Activated CD8-positive, alpha-beta memory T cell treated with anti-CD3 and anti-CD28 coated beads, Interleukin-2, amount 10 ng/mL, durations not matched to agents 7 days and 5 days (primary cell): ENCODE results near the gene SSTR4. TPM values are rescaled to one million over a fixed set of nuclear protein-coding genes. Genes with fewer than 3 reads are reported as not detected.

Source experiments
- ATAC-seq: fragments of 150-1000 bp; cut with Tn5 transposase; one replicate; pipeline ENCODE4 v1.10.0; 2021; ENCODE audit warnings: moderate library complexity
- CTCF ChIA-PET: fragments of 350-600 bp; sonication (Branson Sonifier 250); formaldehyde crosslinking; loops from one replicate; lab custom pipeline; 2021; ENCODE audit warnings: antibody characterized with exemption; lab: Charles Lee
- DNase-seq: peaks from one replicate; pipeline ENCODE4 v3.0.0-alpha.2; 2020
- H3K27ac Mint-ChIP-seq: one replicate; pipeline ENCODE4 v1.8.0; 2021; ENCODE audit warnings: mild to moderate bottlenecking, mixed read lengths
- H3K27me3 Mint-ChIP-seq: one replicate; pipeline ENCODE4 v1.8.0; 2021; ENCODE audit warnings: mixed read lengths
- H3K36me3 Mint-ChIP-seq: one replicate; pipeline ENCODE4 v1.8.0; 2021; ENCODE audit warnings: mild to moderate bottlenecking, mixed read lengths
- H3K4me1 Mint-ChIP-seq: one replicate; pipeline ENCODE4 v1.8.0; 2021; ENCODE audit warnings: mixed read lengths
- H3K4me3 Mint-ChIP-seq: one replicate; pipeline ENCODE4 v1.8.0; 2021; ENCODE audit warnings: mild to moderate bottlenecking, moderate library complexity, mixed read lengths
- H3K9me3 Mint-ChIP-seq: one replicate; pipeline ENCODE4 v1.8.0; 2022; ENCODE audit warnings: low read depth, mixed read lengths
- total RNA-seq, 2 experiments: library from RNA; stranded (reverse); gene quantifications; one replicate each; pipeline ENCODE4 v1.2.3, GENCODE V29; 2021

The SSTR4 gene
- total RNA-seq, 2 experiments from 2014 or later: not detected

- Mint-ChIP-seq H3K9me3 (no peaks in the 10 kb centered on the region), H3K27ac (no peak overlapping the region), H3K27me3 (peaks cover 7% of the 10 kb centered on the region), H3K4me1 (peaks cover 18% of the 10 kb centered on the region), H3K36me3 (no peaks in the 10 kb centered on the region), H3K4me3 (no peak overlapping the region)
- CTCF ChIA-PET: interaction anchor here (1.2 to 1.7 kb wide), 3 partner anchors 35 to 149 kb away, joined by 3 to 4 read pairs (median 3); no protein-coding TSS in a partner anchor
- ATAC-seq (no peak), DNase-seq (no peak)
These were observed 50.4 kb downstream of the SSTR4 start for GRCh38 chr20:23085436-23086055.

GRCh38 chr20:23086056-23086566 lies 51.0 kb downstream of the SSTR4 start, which contains the start of gene CD93:
Gene CD93 (minus strand): TSS chr20:23086324. CDS start chr20:23086192, 132 bp downstream.
- CTCF ChIA-PET: interaction anchor here (1.2 to 1.7 kb wide), 3 partner anchors 36 to 149 kb away, joined by 3 to 4 read pairs (median 3); no protein-coding TSS in a partner anchor
- Mint-ChIP-seq H3K27ac (peak within 1 kb of the TSS; percentile 81), H3K9me3 (no peaks in the 10 kb centered on the region), H3K4me1 (peaks cover 18% of the 10 kb centered on the region), H3K27me3 (peaks cover 7% of the 10 kb centered on the region), H3K36me3 (no peaks in the 10 kb centered on the region), H3K4me3 (peak within 1 kb of the TSS; percentile 33)
- ATAC-seq: peak; percentile 96
- peak; percentile 69 for DNase-seq

- Mint-ChIP-seq H3K27ac (peak overlapping the region; percentile 81), H3K27me3 (peaks cover 7% of the 10 kb centered on the region), H3K9me3 (no peaks in the 10 kb centered on the region), H3K4me1 (peaks cover 18% of the 10 kb centered on the region), H3K36me3 (no peaks in the 10 kb centered on the region), H3K4me3 (no peak overlapping the region)
- no peak for DNase-seq
- ATAC-seq: no peak
- CTCF ChIA-PET: interaction anchor here (1.5 to 1.7 kb wide), 2 partner anchors 36 to 46 kb away, joined by 3 to 4 read pairs; no protein-coding TSS in a partner anchor
These were observed 51.9 kb downstream of the SSTR4 start for GRCh38 chr20:23086931-23087411.

DNA sequence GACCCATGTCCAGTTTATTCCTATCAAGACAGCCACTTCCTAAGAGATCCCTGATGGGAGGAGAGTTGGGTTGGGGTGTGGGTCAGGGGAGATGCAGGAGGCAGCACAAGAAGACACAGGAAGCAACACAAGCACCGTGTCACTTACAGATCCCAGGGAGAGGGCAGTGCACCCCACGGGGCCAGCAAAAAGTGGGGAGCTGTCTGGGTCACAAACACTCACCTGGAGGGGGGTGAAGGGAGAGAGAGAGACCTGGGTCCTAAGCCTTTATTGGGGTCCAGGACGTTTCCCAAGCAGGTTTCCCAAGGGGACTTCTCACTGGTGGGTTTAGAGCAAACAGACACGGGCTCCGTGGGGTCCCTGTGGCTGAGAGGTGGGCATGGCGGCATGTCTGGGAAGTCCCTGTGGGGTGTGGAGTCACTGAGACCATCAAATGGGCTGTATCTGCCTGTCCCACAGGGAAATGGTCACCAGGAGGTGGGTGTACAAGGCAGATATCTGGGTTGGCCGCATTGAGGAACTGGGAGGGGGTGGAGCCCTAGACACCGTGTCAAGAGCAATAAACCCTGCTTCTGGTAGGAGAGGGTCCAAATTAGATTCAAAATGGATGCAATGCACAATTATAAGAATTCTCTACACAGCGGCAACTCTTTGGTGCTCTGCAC lies 52.6 kb downstream of the SSTR4 start:
- Mint-ChIP-seq H3K27ac (no peak overlapping the region), H3K9me3 (no peaks in the 10 kb centered on the region), H3K4me3 (no peak overlapping the region), H3K4me1 (peaks cover 16% of the 10 kb centered on the region), H3K27me3 (peaks cover 5% of the 10 kb centered on the region), H3K36me3 (no peaks in the 10 kb centered on the region)
- ATAC-seq (no peak), DNase-seq (no peak)
- CTCF ChIA-PET: no interaction called here

Other genes starting within 250 kb of the SSTR4 start
- gene THBD, start 14.4 kb downstream of the SSTR4 start, total RNA-seq: not detected
- gene CD93, start 51.0 kb downstream of the SSTR4 start, total RNA-seq: 1 to 10 TPM in 1 of 2 experiments, under 1 TPM in 1; 0.54 to 1.6 TPM